ENCODE results near the gene DYSF. TPM values are rescaled to one million over a fixed set of nuclear protein-coding genes. Genes with fewer than 3 reads are reported as not detected.

Gene DYSF
- total RNA-seq, 2 donors from 2014 or later = 1.4 to 3.1 TPM

- Mint-ChIP-seq H3K36me3 (ENCODE audit: low read depth) (no peaks in the 10 kb centered on the region), H3K27ac (no peak overlapping the region), H3K27me3 (ENCODE audit: insufficient read depth) (peaks cover 7% of the 10 kb centered on the region), H3K4me3 (no peak overlapping the region), H3K4me1 (no peaks in the 10 kb centered on the region), H3K9me3 (peaks cover 2% of the 10 kb centered on the region)
- Histone ChIP-seq H3K9me3 (ENCODE audit: control insufficient read depth, low read length) (no peaks in the 10 kb centered on the region), H3K4me3 (ENCODE audit: low read length) (no peak overlapping the region), H3K27me3 (ENCODE audit: control insufficient read depth, insufficient read depth, low read length, poor library complexity, severe bottlenecking) (peaks cover 8% of the 10 kb centered on the region), H3K9ac (ENCODE audit: extremely low read depth, low read length, poor library complexity, severe bottlenecking) (no peak overlapping the region), H3K4me1 (ENCODE audit: control insufficient read depth, insufficient read depth, low read length) (no peaks in the 10 kb centered on the region), H3K27ac (ENCODE audit: low read depth, low read length) (no peak overlapping the region), H3K36me3 (ENCODE audit: control insufficient read depth, insufficient read depth, low read length) (no peaks in the 10 kb centered on the region)
- DNase-seq = no peak
- no peak for TF ChIP-seq CTCF (conservative IDR thresholded peaks at IDR 0.05)
Measured at GRCh38 chr2:71734620-71735019, 281.3 kb downstream of the DYSF start.

- H3K36me3 Mint-ChIP-seq (ENCODE audit: low read depth) = no peaks in the 10 kb centered on the region
- 83 to 91% methylated on average over 1 of the region's 1 CpG for WGBS, 2 experiments (ENCODE audit: insufficient coverage in 1 of 2, insufficient read length in 1 of 2)
- no peaks in the 10 kb centered on the region for H3K4me1 Mint-ChIP-seq
- Histone ChIP-seq H3K4me3 (ENCODE audit: low read length) (no peak overlapping the region), H3K36me3 (ENCODE audit: control insufficient read depth, insufficient read depth, low read length) (no peaks in the 10 kb centered on the region), H3K27me3 (ENCODE audit: control insufficient read depth, insufficient read depth, low read length, poor library complexity, severe bottlenecking) (peaks cover 8% of the 10 kb centered on the region), H3K27ac (ENCODE audit: low read depth, low read length) (no peak overlapping the region), H3K9ac (ENCODE audit: extremely low read depth, low read length, poor library complexity, severe bottlenecking) (no peak overlapping the region), H3K9me3 (ENCODE audit: control insufficient read depth, low read length) (peaks cover 2% of the 10 kb centered on the region), H3K4me1 (ENCODE audit: control insufficient read depth, insufficient read depth, low read length) (no peaks in the 10 kb centered on the region)
- H3K27me3 Mint-ChIP-seq (ENCODE audit: insufficient read depth) = peaks cover 3% of the 10 kb centered on the region
- no peak for TF ChIP-seq CTCF (conservative IDR thresholded peaks at IDR 0.05)
- no peak for DNase-seq
- no peak overlapping the region for H3K27ac Mint-ChIP-seq
- H3K4me3 Mint-ChIP-seq = no peak overlapping the region
- H3K9me3 Mint-ChIP-seq = peaks cover 4% of the 10 kb centered on the region
Measured at GRCh38 chr2:71735676-71736075, 282.3 kb downstream of the DYSF start.

Other genes with a start within 250 kb of the DYSF start
- gene PAIP2B, start 226.5 kb upstream of the DYSF start, total RNA-seq = 10 to 100 TPM; 21.2 to 29.6 TPM
- 100 to 1,000 TPM; 196 to 208 TPM for gene ZNF638, start 121.8 kb upstream of the DYSF start, total RNA-seq

Measured in endodermal cell (in vitro differentiated cells).